Gastroesophageal sphincter (tissue), 3 donors: ENCODE results near the gene CPEB1.

ENCODE experiments used
- CTCF ChIP-seq, 4 experiments: fragments of 200-600 bp in 2 of 4; fragments of 450-650 bp in 2 of 4; sonication (generic) in 1 of 4; IDR thresholded peaks; one replicate each; pipeline ENCODE4 v1.5.1; 2017 to 2019; ENCODE audit warnings: antibody characterized with exemption in 4 of 4, mild to moderate bottlenecking in 2 of 4, moderate library complexity in 2 of 4
- EP300 ChIP-seq: sonication (generic); formaldehyde crosslinking; IDR thresholded peaks from one replicate; pipeline ENCODE4 v1.6.1; 2017; ENCODE audit warnings: antibody characterized with exemption, mild to moderate bottlenecking
- POLR2A ChIP-seq, 2 donors: fragments of 450-650 bp; IDR thresholded peaks; one replicate each; pipeline ENCODE4 v1.6.1; 2017; ENCODE audit warnings: antibody characterized with exemption in 2 of 2, mild to moderate bottlenecking in 2 of 2, moderate library complexity in 1 of 2

- TF ChIP-seq EP300 (no peak), CTCF (IDR thresholded peaks at IDR 0.05) (no peak), POLR2A (IDR thresholded peaks at IDR 0.05) (no peak)
Measured at GRCh38 chr15:82650046-82650670, 3.0 kb upstream of the CPEB1 start.
